GM23248 (cell line): Measurements from ENCODE around the gene LRP5.

Source experiments
- EZH2 ChIP-seq: fragments of 200-600 bp; sonication (generic); IDR thresholded peaks from 2 replicates; pipeline ENCODE4 v1.6.1; 2018; ENCODE audit warnings: antibody characterized with exemption, mild to moderate bottlenecking; ENCODE audit not compliant: insufficient read depth, poor library complexity, severe bottlenecking
- EZH2phosphoT487 ChIP-seq: fragments of 200-600 bp; sonication (generic); IDR thresholded peaks from 2 replicates; pipeline ENCODE4 v1.6.1; 2018; ENCODE audit warnings: antibody characterized with exemption, moderate library complexity, mild to moderate bottlenecking, low read depth; ENCODE audit not compliant: insufficient read depth

DNA sequence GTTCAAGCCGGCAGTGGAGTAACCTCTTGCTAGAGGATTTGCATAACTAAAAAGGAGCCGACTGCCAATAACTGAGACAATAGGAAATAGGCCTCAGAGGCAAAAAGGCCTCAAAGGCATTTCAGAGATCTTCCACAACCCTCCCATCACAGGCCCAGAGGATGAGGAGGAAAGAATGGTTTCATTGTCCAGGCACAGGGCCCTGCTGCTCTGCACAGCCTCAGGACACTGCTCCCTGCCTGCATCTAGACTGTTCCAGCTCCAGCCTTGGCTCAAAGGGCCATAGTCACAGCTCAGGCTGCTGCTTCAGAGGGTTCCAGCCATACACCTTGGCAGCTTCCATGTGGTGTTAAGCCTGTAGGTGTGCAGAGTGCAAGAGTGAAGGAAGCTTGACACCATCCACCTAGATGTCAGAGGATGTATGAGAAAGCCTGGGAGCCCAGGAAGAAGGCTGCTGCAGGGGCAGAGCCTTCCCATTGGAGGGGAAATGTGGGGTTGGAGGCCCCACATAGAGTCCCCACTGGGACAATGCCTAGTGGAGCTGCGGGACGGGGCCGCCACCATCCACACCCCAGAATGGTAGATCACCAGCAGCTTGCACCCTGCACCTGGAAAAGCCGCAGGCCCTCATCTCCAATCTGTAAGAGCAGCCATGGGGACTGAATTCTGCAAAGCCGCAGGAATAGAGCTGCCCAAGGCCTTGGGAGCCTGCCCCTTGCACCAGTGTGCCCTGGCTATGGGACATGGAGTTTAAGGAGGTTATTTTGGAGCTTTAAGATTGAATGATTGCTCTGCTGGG, 8.2 kb upstream of the LRP5 start:
- TF ChIP-seq EZH2 (no peak), EZH2phosphoT487 (no peak)
